Stimulated activated CD4-positive, alpha-beta T cell treated with anti-CD3 and anti-CD28 coated beads, Interleukin-15, amount 100 ng/mL, for 48 hours (primary cell): ENCODE data around the gene JPT1.
"Not testable (repeated sequence)": the region's sequence is repeated elsewhere in the genome, so short reads cannot be mapped to it uniquely, and the experiment has no call there.

Experiments
- DNase-seq, 2 donors: peaks; one replicate each; pipeline ENCODE4 v3.0.0-alpha.2; 2020; ENCODE audit warnings: low read depth in 2 of 2

Gene JPT1

DNA sequence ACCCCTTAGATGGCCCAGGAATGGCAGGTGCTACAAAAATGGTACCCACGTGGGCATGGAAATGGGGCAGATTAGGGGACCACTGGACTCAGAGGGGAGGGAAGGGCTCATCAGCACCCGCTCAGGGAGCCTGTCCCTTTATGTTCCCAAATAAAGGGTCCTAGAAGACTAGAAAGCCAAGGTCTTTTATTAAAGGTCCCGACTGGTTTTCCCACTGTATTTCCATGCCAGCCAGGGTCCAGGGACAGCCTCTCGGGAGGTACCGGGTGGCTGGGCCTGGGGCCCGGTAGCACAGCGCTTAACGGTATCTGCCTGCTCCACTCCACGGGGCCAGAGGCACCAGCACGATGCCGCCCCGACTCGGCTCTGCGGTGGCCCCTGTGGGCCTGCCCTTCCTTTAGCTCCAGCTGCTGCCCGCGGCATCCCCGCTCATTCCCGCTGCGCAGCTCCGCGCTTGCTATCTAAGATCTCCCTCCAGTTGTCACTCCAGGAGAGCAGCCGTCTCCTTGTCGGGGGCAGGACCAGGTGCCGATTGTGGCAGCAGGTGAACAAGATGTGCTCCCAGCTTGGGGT is 24.2 kb downstream of the JPT1 start:
- DNase-seq = no peak

GRCh38 chr17:75129576-75129975 is 24.7 kb downstream of the JPT1 start:
- DNase-seq = no peak

- no peak for DNase-seq
Measured at GRCh38 chr17:75128694-75129505, 25.4 kb downstream of the JPT1 start.

- not testable (repeated sequence) for DNase-seq
Measured at GRCh38 chr17:75127936-75128335, 26.4 kb downstream of the JPT1 start.

DNA sequence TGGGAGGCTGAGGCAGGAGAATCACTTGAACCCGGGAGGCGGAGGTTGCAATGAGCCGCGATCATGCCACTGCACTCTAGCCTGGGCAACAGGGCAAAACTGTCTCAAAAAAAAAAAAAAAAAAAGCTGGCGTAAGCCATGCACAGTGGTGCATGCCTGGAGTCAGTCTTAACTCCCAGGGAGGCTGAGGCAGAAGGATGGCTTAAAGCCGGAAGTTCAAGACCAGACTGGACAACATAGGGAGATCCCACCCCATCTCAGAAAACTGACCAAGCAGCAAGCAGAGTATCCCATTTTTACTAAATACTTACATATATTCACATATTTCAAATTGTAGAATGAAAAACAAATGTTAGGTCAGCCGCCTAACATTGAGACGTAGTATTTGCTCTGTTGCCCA is 27.4 kb downstream of the JPT1 start:
- DNase-seq = no peak

DNA sequence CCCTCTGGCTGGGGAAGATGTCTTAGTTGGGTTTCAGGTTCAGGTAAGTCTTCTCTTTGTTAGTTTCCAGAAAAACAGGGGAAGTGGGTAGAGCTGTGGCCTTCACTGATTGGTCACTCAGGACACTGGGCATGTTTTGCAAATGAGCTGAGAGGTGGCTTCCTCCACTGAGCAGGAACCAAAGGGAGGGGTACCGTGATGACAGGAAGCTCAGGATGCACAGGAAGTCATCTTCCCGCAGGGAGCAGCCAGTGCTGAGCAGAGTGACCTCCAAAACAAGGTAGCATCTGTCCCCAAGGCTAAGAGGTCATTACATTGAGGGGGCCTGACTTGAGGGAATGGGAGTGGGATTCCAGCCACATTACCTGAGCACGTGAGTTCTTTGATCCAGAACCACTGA is 28.3 kb downstream of the JPT1 start:
- DNase-seq = no peak

GRCh38 chr17:75124819-75125162 is 29.5 kb downstream of the JPT1 start:
- no peak for DNase-seq

- DNase-seq = peak; percentile 55 to 58
Measured at GRCh38 chr17:75124041-75124818, 30.1 kb downstream of the JPT1 start.

- no peak for DNase-seq
Measured at GRCh38 chr17:75118307-75118706, 36.0 kb downstream of the JPT1 start.

- no peak for DNase-seq
Measured at GRCh38 chr17:75116737-75117136, 37.6 kb downstream of the JPT1 start.

GRCh38 chr17:75115555-75115954 is 38.8 kb downstream of the JPT1 start:
- DNase-seq = no peak

DNA sequence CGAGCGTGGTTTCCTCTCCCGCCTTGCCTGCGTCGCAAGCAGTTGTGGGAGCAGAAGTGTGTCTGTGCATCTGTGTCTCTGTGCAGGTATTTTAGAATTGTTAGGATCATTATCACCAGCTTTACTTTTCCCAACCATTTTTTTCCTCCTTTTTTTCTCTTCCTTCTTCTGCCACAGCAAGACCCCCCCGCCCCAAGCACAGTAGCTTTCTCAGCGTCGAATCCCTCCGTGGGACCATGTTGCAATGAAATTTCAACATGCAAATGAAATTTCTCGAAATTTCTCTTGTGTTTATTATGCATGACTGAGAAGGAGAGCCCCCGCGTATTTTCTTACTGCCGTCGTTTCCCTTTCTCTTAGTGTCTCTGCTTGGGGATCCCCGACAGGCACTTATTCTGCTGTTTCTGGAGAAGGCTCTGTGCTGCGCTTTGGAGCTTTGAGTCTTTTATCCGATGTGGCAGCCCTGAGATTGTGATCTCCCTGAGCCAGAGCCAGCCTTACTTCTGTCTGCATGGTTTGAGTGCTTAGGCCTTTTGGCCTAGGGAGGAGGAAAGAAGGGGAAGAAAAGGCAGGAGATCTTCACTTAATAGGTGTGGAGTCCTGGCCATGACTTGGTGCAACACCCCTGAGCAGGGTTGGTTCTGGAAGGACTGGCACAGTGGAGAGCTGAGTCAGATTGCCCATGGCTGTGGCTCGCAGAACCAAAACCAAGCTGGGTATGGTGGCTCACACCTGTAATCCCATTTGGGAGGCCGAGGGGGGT is 39.6 kb downstream of the JPT1 start:
- no peak for DNase-seq

DNA sequence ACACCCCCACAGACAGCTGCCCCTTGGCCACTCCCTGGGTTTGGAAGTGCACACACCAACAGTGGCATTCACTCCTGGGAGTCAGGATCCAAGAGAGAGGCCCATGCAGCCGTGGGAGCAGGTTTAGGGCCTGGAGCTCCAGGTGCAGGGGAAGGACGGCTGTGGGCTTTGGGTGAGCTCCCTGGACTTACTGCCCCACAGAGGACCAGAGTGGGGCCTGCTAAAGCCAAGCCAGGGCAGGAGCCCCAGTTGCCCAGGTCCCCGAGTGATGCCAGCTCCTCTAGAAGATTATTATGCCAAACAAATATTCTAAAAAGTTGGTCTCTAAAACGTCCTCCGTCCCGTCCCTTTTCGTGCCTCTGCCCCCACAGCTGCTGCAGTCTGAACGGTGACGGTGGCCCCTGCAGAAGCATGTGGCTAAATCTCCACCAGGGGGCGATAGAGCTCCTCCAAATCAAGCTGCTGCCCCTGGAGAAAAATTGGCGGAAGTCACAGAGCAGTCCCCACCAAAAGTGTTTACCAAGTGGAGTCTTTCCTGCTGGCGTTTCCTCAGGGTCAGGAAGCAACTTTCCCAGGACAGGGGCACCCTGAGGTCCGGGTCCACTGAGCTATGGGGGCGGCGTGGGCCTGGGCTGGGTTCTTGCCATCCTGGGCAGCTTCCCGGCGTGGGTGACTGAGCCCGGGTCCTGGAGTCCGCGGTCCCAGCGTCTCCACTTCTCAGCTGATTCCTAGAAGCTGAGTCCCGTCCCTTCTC is 40.3 kb downstream of the JPT1 start:
- DNase-seq = peak; percentile 82 to 86

DNA sequence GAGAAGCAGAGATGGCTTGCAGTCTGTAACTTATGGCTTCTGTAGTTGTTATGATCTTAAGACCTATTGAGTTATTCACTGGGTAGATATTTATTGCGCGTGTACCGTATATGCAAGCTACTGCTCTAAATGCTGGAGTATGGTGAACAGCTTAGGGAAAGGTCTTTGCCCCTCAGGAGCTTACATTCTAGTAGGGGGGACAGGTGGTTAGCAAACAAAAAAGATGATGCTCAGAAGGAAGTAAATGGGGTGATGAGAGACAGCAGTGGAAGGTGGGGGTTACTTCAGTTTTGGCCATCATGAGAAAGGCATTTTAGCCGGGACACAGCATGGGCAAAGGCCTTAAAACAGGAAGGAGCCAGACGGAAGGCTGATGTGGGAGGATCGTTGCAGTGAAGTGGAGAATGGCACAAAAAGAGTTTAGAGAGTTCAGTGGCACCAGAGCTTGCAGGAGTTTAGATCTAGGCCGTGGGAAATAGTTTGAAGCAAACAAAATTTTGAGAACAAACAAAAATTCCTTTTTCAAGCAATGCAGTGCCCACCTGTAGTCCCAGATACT is 42.5 kb downstream of the JPT1 start:
- DNase-seq = no peak

- no peak for DNase-seq
Measured at GRCh38 chr17:75110234-75110937, 43.9 kb downstream of the JPT1 start.

- DNase-seq = peak; percentile 83 to 90
Measured at GRCh38 chr17:75109407-75110233, 44.7 kb downstream of the JPT1 start, which contains the start of gene ARMC7. ARMC7 (plus strand) TSS chr17:75109969; CDS start chr17:75110289, 320 bp downstream.

DNA sequence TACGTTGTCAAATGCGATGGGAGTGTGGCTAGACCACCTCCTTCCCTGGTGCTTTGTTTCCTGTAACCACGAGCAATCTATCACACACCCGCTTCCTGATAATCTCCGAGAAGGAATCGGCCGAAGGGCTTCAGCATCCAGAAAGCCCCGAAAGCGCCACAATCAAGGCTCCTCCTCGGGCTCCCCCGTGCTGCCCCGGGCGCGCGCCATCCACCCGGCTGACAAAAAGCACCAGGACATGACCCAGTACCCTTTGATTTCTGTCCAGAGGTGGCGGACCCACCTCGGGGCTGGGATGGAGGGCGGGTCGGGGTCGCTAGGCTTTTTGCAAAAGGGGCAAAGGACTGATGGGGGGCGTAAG is 45.3 kb downstream of the JPT1 start:
- no peak for DNase-seq

DNA sequence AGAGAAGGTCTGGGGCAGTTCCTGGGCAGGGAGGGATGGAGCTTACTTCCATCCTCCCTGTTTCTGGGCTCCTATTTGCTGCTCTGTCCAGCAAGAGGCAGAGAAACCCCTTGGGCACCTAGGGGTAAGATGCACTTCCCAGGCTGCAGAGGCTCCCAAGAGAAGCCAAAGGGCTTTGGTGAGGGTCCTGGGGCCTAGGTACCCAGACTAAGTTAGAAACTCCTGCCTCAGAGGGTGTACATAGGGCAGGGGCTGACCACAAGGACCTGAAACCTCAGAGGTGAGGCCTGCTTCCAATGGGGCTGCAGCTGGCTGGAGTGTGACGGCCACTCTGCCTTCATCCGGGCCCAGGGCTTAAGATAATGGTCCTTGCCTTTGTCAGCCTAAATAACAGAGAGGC is 46.1 kb downstream of the JPT1 start:
- no peak for DNase-seq
